ENCODE results near the gene KLHL18. TPM values are rescaled to one million over a fixed set of nuclear protein-coding genes. Genes with fewer than 3 reads are reported as not detected.

The KLHL18 gene
- total RNA-seq, 4 donors from 2014 or later = 20.8 to 50.7 (median 38.8) TPM

GRCh38 chr3:47394881-47395280 is 112.1 kb downstream of the KLHL18 start:
- 58% methylated on average over 3 of the region's 3 CpGs for WGBS
- Histone ChIP-seq H3K4me3 (no peak overlapping the region), H3K36me3 (peaks cover 37% of the 10 kb centered on the region), H3K27ac (no peak overlapping the region), H3K9me3 (no peaks in the 10 kb centered on the region), H3K27me3 (no peaks in the 10 kb centered on the region), H3K4me1 (peaks cover 24% of the 10 kb centered on the region)
- no peak for TF ChIP-seq EP300 (IDR thresholded peaks at IDR 0.05)
- TF ChIP-seq POLR2A (IDR thresholded peaks at IDR 0.05) = no peak
- no peak for TF ChIP-seq POLR2AphosphoS5 (IDR thresholded peaks at IDR 0.05)
- TF ChIP-seq CTCF (IDR thresholded peaks at IDR 0.05) = no peak
- no peak for DNase-seq (ENCODE audit: low spot score in 2 of 2)

Other genes starting within 250 kb of the KLHL18 start
- gene SETD2, start 118.8 kb upstream of the KLHL18 start, total RNA-seq = 10 to 100 TPM; 41.4 to 78.6 (median 53.4) TPM
- gene KIF9, start 145 bp upstream of the KLHL18 start, total RNA-seq = 10 to 100 TPM in 2 of 4 donors, 1 to 10 TPM in 2; 8.8 to 23.4 (median 15.3) TPM
- 100 to 1,000 TPM in 1 of 4 donors, 10 to 100 TPM in 3; 45.9 to 135 (median 61.1) TPM for gene PTPN23, start 98.1 kb downstream of the KLHL18 start, total RNA-seq
- gene SCAP, start 193.0 kb downstream of the KLHL18 start, total RNA-seq = 100 to 1,000 TPM; 142 to 195 (median 151) TPM
- 10 to 100 TPM; 11.7 to 18.6 (median 17.0) TPM for gene ELP6, start 230.8 kb downstream of the KLHL18 start, total RNA-seq

Data from suprapubic skin (tissue), 4 donors.